Chondrocyte (in vitro differentiated cells): ENCODE measurements around the gene RIMBP2. TPM values are rescaled to one million over a fixed set of nuclear protein-coding genes. Genes with fewer than 3 reads are reported as not detected.

Experiments
- DNase-seq: peaks from one replicate; pipeline ENCODE4 v3.0.0; 2021; ENCODE audit warnings: mixed read lengths, low spot score
- H3K27ac Mint-ChIP-seq: one replicate; pipeline ENCODE4 v1.8.0; 2021; ENCODE audit warnings: mild to moderate bottlenecking, moderate library complexity, mixed read lengths; ENCODE audit not compliant: unreplicated experiment
- H3K27me3 Mint-ChIP-seq: 2 replicates; pipeline ENCODE4 v1.8.0; 2021; ENCODE audit warnings: low read depth, mixed read lengths
- H3K36me3 Mint-ChIP-seq: 2 replicates; pipeline ENCODE4 v1.8.0; 2021; ENCODE audit warnings: low read depth, mixed read lengths
- H3K4me1 Mint-ChIP-seq: 2 replicates; pipeline ENCODE4 v1.8.0; 2021; ENCODE audit warnings: low read depth, mild to moderate bottlenecking, mixed read lengths
- H3K4me3 Mint-ChIP-seq: one replicate; pipeline ENCODE4 v1.8.0; 2021; ENCODE audit warnings: mild to moderate bottlenecking, moderate library complexity, mixed read lengths; ENCODE audit not compliant: unreplicated experiment
- H3K9me3 Mint-ChIP-seq: 2 replicates; pipeline ENCODE4 v1.8.0; 2021; ENCODE audit warnings: low read depth, mixed read lengths
- CTCF ChIP-seq: fragments of 200-600 bp; sonication (generic); IDR thresholded peaks from 2 replicates; pipeline ENCODE4 v1.5.0; 2021; ENCODE audit warnings: antibody characterized with exemption, mild to moderate bottlenecking, moderate library complexity
- total RNA-seq: library from RNA; stranded (reverse); gene quantifications from 3 replicates; pipeline ENCODE4 v1.2.1, GENCODE V29; 2021

The RIMBP2 gene
- total RNA-seq, 1 donor from 2014 or later = 0.30 TPM

GRCh38 chr12:130459916-130460315 lies 256.2 kb downstream of the RIMBP2 start:
- DNase-seq = no peak
- Mint-ChIP-seq H3K27me3 (no peaks in the 10 kb centered on the region), H3K4me3 (no peak overlapping the region), H3K4me1 (no peaks in the 10 kb centered on the region), H3K9me3 (no peaks in the 10 kb centered on the region), H3K36me3 (no peaks in the 10 kb centered on the region), H3K27ac (no peak overlapping the region)
- TF ChIP-seq CTCF = no peak

DNA sequence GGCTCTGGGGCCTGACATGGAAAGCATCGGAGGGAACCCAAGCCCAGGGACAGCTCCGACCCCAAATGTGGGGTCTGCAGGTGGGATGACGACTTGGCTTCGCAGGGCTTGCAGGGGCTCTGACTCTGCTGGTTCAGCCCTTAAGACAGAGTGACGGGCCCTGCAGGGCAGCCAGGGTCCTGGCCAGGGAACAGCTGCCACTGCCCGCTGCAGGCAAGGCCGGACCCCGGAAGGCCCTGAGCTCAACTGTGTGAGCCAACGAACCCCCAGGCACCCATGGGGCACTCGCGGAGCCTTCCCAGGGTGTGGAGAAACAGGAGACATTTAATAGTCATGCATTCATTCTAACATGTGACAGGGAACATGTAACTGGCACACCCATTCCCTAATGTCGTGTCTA lies 257.8 kb downstream of the RIMBP2 start:
- no peaks in the 10 kb centered on the region for H3K9me3 Mint-ChIP-seq
- no peak overlapping the region for H3K4me3 Mint-ChIP-seq
- DNase-seq = no peak
- H3K4me1 Mint-ChIP-seq = no peaks in the 10 kb centered on the region
- no peak overlapping the region for H3K27ac Mint-ChIP-seq
- no peak for TF ChIP-seq CTCF
- no peaks in the 10 kb centered on the region for H3K36me3 Mint-ChIP-seq
- no peaks in the 10 kb centered on the region for H3K27me3 Mint-ChIP-seq

- Mint-ChIP-seq H3K4me1 (no peaks in the 10 kb centered on the region), H3K4me3 (no peak overlapping the region), H3K27ac (no peak overlapping the region), H3K27me3 (no peaks in the 10 kb centered on the region), H3K36me3 (no peaks in the 10 kb centered on the region), H3K9me3 (no peaks in the 10 kb centered on the region)
- no peak for TF ChIP-seq CTCF
- peak; percentile 79 for DNase-seq
Measured at GRCh38 chr12:130457215-130457614, 258.9 kb downstream of the RIMBP2 start.

- Mint-ChIP-seq H3K27ac (no peak overlapping the region), H3K9me3 (no peaks in the 10 kb centered on the region), H3K36me3 (no peaks in the 10 kb centered on the region), H3K27me3 (no peaks in the 10 kb centered on the region), H3K4me1 (no peaks in the 10 kb centered on the region), H3K4me3 (no peak overlapping the region)
- DNase-seq = peak; percentile 80
- TF ChIP-seq CTCF = no peak
Measured at GRCh38 chr12:130456375-130457199, 259.5 kb downstream of the RIMBP2 start.

- no peak overlapping the region for H3K4me3 Mint-ChIP-seq
- no peaks in the 10 kb centered on the region for H3K4me1 Mint-ChIP-seq
- no peak overlapping the region for H3K27ac Mint-ChIP-seq
- no peak for TF ChIP-seq CTCF
- peak; percentile 83 for DNase-seq
- H3K9me3 Mint-ChIP-seq = no peaks in the 10 kb centered on the region
- no peaks in the 10 kb centered on the region for H3K36me3 Mint-ChIP-seq
- no peaks in the 10 kb centered on the region for H3K27me3 Mint-ChIP-seq
Measured at GRCh38 chr12:130455161-130455560, 260.9 kb downstream of the RIMBP2 start.
